KMS-11 (cell line): Measurements from ENCODE around the gene UBTD2.

Source experiments
- H2AFZ ChIP-seq: fragments of 200-600 bp; sonication (generic); 2 replicates; pipeline ENCODE4 v1.6.1; 2016; ENCODE audit warnings: antibody characterized with exemption, mixed run types, low read depth
- H3K27ac ChIP-seq: fragments of 200-600 bp; sonication (generic); 2 replicates; pipeline ENCODE4 v1.6.1; 2016; ENCODE audit warnings: mild to moderate bottlenecking, mixed run types
- H3K27me3 ChIP-seq: fragments of 200-600 bp; sonication (generic); 2 replicates; pipeline ENCODE4 v1.6.1; 2017; ENCODE audit warnings: mild to moderate bottlenecking, low read depth, mixed run types, moderate library complexity; ENCODE audit not compliant: insufficient read depth
- H3K36me3 ChIP-seq: fragments of 200-600 bp; sonication (generic); 2 replicates; pipeline ENCODE4 v1.6.1; 2017; ENCODE audit warnings: mild to moderate bottlenecking, mixed run types; ENCODE audit not compliant: insufficient read depth
- H3K4me1 ChIP-seq: fragments of 200-600 bp; sonication (generic); 2 replicates; pipeline ENCODE4 v1.6.1; 2016; ENCODE audit warnings: mild to moderate bottlenecking, low read depth, mixed run types; ENCODE audit not compliant: poor library complexity, severe bottlenecking
- H3K4me2 ChIP-seq: fragments of 200-600 bp; sonication (generic); 2 replicates; pipeline ENCODE4 v1.7.0; 2016; ENCODE audit warnings: mild to moderate bottlenecking, mixed run types
- H3K4me3 ChIP-seq: fragments of 200-600 bp; sonication (generic); IDR thresholded peaks from 2 replicates; pipeline ENCODE4 v1.6.1; 2017; ENCODE audit warnings: low read depth, low read length, mixed read lengths; ENCODE audit not compliant: insufficient read depth
- H3K79me2 ChIP-seq: fragments of 200-600 bp; sonication (generic); 2 replicates; pipeline ENCODE4 v1.6.1; 2016; ENCODE audit warnings: low read depth, mixed run types; ENCODE audit not compliant: insufficient read depth
- H3K9ac ChIP-seq: fragments of 200-600 bp; sonication (generic); 2 replicates; pipeline ENCODE4 v1.6.1; 2016; ENCODE audit warnings: mild to moderate bottlenecking, mixed run types
- H4K20me1 ChIP-seq: fragments of 200-600 bp; sonication (generic); 2 replicates; pipeline ENCODE4 v1.6.1; 2016; ENCODE audit warnings: mild to moderate bottlenecking, mixed run types; ENCODE audit not compliant: insufficient read depth
- CTCF ChIP-seq: fragments of 200-600 bp; sonication (generic); conservative IDR thresholded peaks from 2 replicates; pipeline ENCODE4 v1.6.1; 2017; ENCODE audit warnings: low read depth, mild to moderate bottlenecking, antibody characterized with exemption, low read length, moderate library complexity, mixed read lengths

UBTD2 gene

GRCh38 chr5:172312286-172312685, 28.7 kb upstream of the UBTD2 start:
- Histone ChIP-seq H3K36me3 (no peaks in the 10 kb centered on the region), H3K4me3 (no peak overlapping the region), H4K20me1 (no peaks in the 10 kb centered on the region), H3K4me2 (no peak overlapping the region), H3K27ac (no peak overlapping the region), H3K79me2 (no peaks in the 10 kb centered on the region), H2AFZ (no peak overlapping the region), H3K4me1 (no peaks in the 10 kb centered on the region), H3K9ac (no peak overlapping the region), H3K27me3 (no peaks in the 10 kb centered on the region)
- TF ChIP-seq CTCF: no peak

- Histone ChIP-seq H3K27me3 (no peaks in the 10 kb centered on the region), H3K4me2 (no peak overlapping the region), H3K4me1 (no peaks in the 10 kb centered on the region), H3K4me3 (no peak overlapping the region), H4K20me1 (no peaks in the 10 kb centered on the region), H3K27ac (no peak overlapping the region), H3K9ac (no peak overlapping the region), H3K79me2 (no peaks in the 10 kb centered on the region), H2AFZ (no peak overlapping the region), H3K36me3 (no peaks in the 10 kb centered on the region)
- TF ChIP-seq CTCF: no peak
Measured at GRCh38 chr5:172311605-172312004, 28.0 kb upstream of the UBTD2 start.

- Histone ChIP-seq H3K36me3 (no peaks in the 10 kb centered on the region), H3K27me3 (no peaks in the 10 kb centered on the region), H3K4me1 (no peaks in the 10 kb centered on the region), H3K9ac (no peak overlapping the region), H4K20me1 (no peaks in the 10 kb centered on the region), H3K4me2 (no peak overlapping the region), H2AFZ (no peak overlapping the region), H3K4me3 (no peak overlapping the region), H3K27ac (no peak overlapping the region), H3K79me2 (no peaks in the 10 kb centered on the region)
- no peak for TF ChIP-seq CTCF
Measured at GRCh38 chr5:172311026-172311425, 27.5 kb upstream of the UBTD2 start.

DNA sequence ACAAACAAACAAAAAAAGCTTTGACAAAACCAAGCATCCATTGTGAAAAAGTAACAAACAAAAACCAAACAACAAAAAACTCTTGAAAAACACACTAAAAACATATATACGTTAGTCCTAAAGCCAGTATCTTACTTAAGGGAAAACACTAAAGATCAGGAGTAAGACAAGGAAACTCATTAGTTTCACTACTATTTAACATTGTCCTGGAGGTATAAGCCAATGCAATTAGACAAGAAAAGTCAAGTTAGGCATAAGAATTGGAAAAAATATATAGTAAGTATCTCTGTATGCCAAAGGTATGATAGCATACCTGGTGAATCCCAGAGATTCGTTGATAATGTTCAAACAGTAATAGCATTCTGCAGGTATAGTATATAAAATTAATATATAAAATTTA, 21.8 kb upstream of the UBTD2 start:
- H3K27ac ChIP-seq: no peak overlapping the region
- H3K4me2 ChIP-seq: no peak overlapping the region
- no peaks in the 10 kb centered on the region for H4K20me1 ChIP-seq
- H3K9ac ChIP-seq: no peak overlapping the region
- no peak for TF ChIP-seq CTCF
- H3K27me3 ChIP-seq: no peaks in the 10 kb centered on the region
- H3K79me2 ChIP-seq: no peaks in the 10 kb centered on the region
- no peaks in the 10 kb centered on the region for H3K4me1 ChIP-seq
- H3K4me3 ChIP-seq: no peak overlapping the region
- H2AFZ ChIP-seq: no peak overlapping the region
- H3K36me3 ChIP-seq: no peaks in the 10 kb centered on the region
